H9 (cell line): ENCODE results near the gene ME3. TPM values are rescaled to one million over a fixed set of nuclear protein-coding genes. Genes with fewer than 3 reads are reported as not detected.

Experiments used
- DNase-seq: peaks from one replicate; pipeline ENCODE4 v3.0.0-alpha.2; 2017
- H2AFZ ChIP-seq: one replicate; pipeline ENCODE4 v1.6.1; 2013; ENCODE audit warnings: mild to moderate bottlenecking, low read length, control low read depth, moderate library complexity
- H2AK5ac ChIP-seq: 2 replicates; pipeline ENCODE4 v1.6.1; 2013; ENCODE audit warnings: low read length, control low read depth, mixed read lengths; ENCODE audit not compliant: insufficient read length
- H2BK120ac ChIP-seq: one replicate; pipeline ENCODE4 v1.6.1; 2013; ENCODE audit warnings: low read depth, mild to moderate bottlenecking, low read length, control low read depth, inconsistent platforms; ENCODE audit not compliant: poor library complexity, severe bottlenecking
- H2BK12ac ChIP-seq: 2 replicates; pipeline ENCODE4 v1.6.1; 2013; ENCODE audit warnings: low read length, control low read depth, mixed read lengths, low read depth; ENCODE audit not compliant: insufficient read length
- H2BK15ac ChIP-seq: 2 replicates; pipeline ENCODE4 v1.6.1; 2013; ENCODE audit warnings: low read depth, low read length, control low read depth
- H2BK20ac ChIP-seq: one replicate; pipeline ENCODE4 v1.6.1; 2013; ENCODE audit warnings: low read depth, mild to moderate bottlenecking, low read length, control low read depth, inconsistent platforms; ENCODE audit not compliant: poor library complexity, severe bottlenecking
- H2BK5ac ChIP-seq: 2 replicates; pipeline ENCODE4 v1.6.1; 2013; ENCODE audit warnings: low read length, control low read depth, mixed read lengths; ENCODE audit not compliant: insufficient read length
- H3K14ac ChIP-seq: 2 replicates; pipeline ENCODE4 v1.6.1; 2013; ENCODE audit warnings: low read length, control low read depth; ENCODE audit not compliant: insufficient read depth
- H3K18ac ChIP-seq: 2 replicates; pipeline ENCODE4 v1.6.1; 2013; ENCODE audit warnings: low read depth, mild to moderate bottlenecking, mixed read lengths, low read length, control low read depth; ENCODE audit not compliant: insufficient read length
- H3K23ac ChIP-seq: 2 replicates; pipeline ENCODE4 v1.6.1; 2013; ENCODE audit warnings: low read length, control low read depth, mixed read lengths, low read depth; ENCODE audit not compliant: insufficient read length
- H3K23me2 ChIP-seq: 2 replicates; pipeline ENCODE4 v1.6.1; 2013; ENCODE audit warnings: low read depth, mild to moderate bottlenecking, mixed read lengths, low read length, control low read depth; ENCODE audit not compliant: insufficient read length, poor library complexity, severe bottlenecking
- H3K27ac ChIP-seq: 2 replicates; pipeline ENCODE4 v1.5.1; 2013; ENCODE audit warnings: low read length, control low read depth, mixed read lengths, low read depth; ENCODE audit not compliant: insufficient read length
- H3K27me3 ChIP-seq: 2 replicates; pipeline ENCODE4 v1.6.1; 2013; ENCODE audit warnings: low read length, control low read depth, inconsistent platforms; ENCODE audit not compliant: insufficient read depth
- H3K4ac ChIP-seq: 2 replicates; pipeline ENCODE4 v1.6.1; 2013; ENCODE audit warnings: low read depth, mild to moderate bottlenecking, control low read depth, inconsistent platforms, low read length, moderate library complexity
- H3K4me1 ChIP-seq: 2 replicates; pipeline ENCODE4 v1.6.1; 2013; ENCODE audit warnings: low read length, control low read depth, inconsistent platforms; ENCODE audit not compliant: insufficient read depth
- H3K4me2 ChIP-seq: 2 replicates; pipeline ENCODE4 v1.6.1; 2013; ENCODE audit warnings: low read length, control low read depth, mixed read lengths; ENCODE audit not compliant: insufficient read length, insufficient read depth
- H3K56ac ChIP-seq: 2 replicates; pipeline ENCODE4 v1.6.1; 2013; ENCODE audit warnings: low read depth, mild to moderate bottlenecking, mixed read lengths, low read length, control low read depth; ENCODE audit not compliant: insufficient read length
- H3K79me1 ChIP-seq: 2 replicates; pipeline ENCODE4 v1.6.1; 2013; ENCODE audit warnings: low read depth, mild to moderate bottlenecking, moderate library complexity, low read length, control low read depth, inconsistent platforms; ENCODE audit not compliant: insufficient read depth, poor library complexity, severe bottlenecking
- H3K79me2 ChIP-seq: 2 replicates; pipeline ENCODE4 v1.6.1; 2013; ENCODE audit warnings: low read length, control low read depth, inconsistent platforms; ENCODE audit not compliant: insufficient read depth
- H3K9ac ChIP-seq: 2 replicates; pipeline ENCODE4 v1.6.1; 2013; ENCODE audit warnings: low read length, control low read depth, mixed read lengths; ENCODE audit not compliant: insufficient read length; ENCODE audit errors: extremely low read depth
- H3K9me3 ChIP-seq: one replicate; pipeline ENCODE4 v1.6.1; 2013; ENCODE audit warnings: low read depth, low read length, inconsistent platforms; ENCODE audit not compliant: control insufficient read depth
- H3T11ph ChIP-seq: one replicate; pipeline ENCODE4 v1.6.1; 2013; ENCODE audit warnings: mild to moderate bottlenecking, low read length, control low read depth, inconsistent platforms
- H4K20me1 ChIP-seq: one replicate; pipeline ENCODE4 v1.6.1; 2013; ENCODE audit not compliant: control insufficient read depth, insufficient read length, insufficient read depth
- H4K5ac ChIP-seq: 2 replicates; pipeline ENCODE4 v1.6.1; 2013; ENCODE audit warnings: low read depth, mild to moderate bottlenecking, mixed read lengths, low read length, control low read depth; ENCODE audit not compliant: insufficient read length
- H4K8ac ChIP-seq: replicated peaks from 2 replicates; pipeline ENCODE4 v1.6.1; 2013; ENCODE audit warnings: low read length, control low read depth, mixed read lengths, low read depth; ENCODE audit not compliant: insufficient read length
- H4K91ac ChIP-seq: 2 replicates; pipeline ENCODE4 v1.6.1; 2013; ENCODE audit warnings: low read depth, mild to moderate bottlenecking, moderate library complexity, mixed read lengths, low read length, control low read depth; ENCODE audit not compliant: insufficient read length
- H3K27ac Mint-ChIP-seq, 3 experiments: 2 replicates in 2 of 3; 3 replicates in 1 of 3; pipeline ENCODE4 v1.8.0; 2020 to 2021; ENCODE audit warnings: mixed read lengths in 3 of 3, mild to moderate bottlenecking in 1 of 3, moderate library complexity in 1 of 3
- H3K27me3 Mint-ChIP-seq: 2 replicates; pipeline ENCODE4 v1.8.0; 2021; ENCODE audit warnings: low read depth, mild to moderate bottlenecking, moderate library complexity, mixed read lengths
- H3K36me3 Mint-ChIP-seq, 3 experiments: 2 replicates in 2 of 3; 3 replicates in 1 of 3; pipeline ENCODE4 v1.8.0; 2020 to 2021; ENCODE audit warnings: low read depth in 3 of 3, mixed read lengths in 3 of 3; ENCODE audit not compliant: insufficient read depth in 1 of 3
- H3K4me1 Mint-ChIP-seq, 2 experiments: 2 replicates each; pipeline ENCODE4 v1.8.0; 2020; ENCODE audit warnings: mixed read lengths in 2 of 2
- H3K4me3 Mint-ChIP-seq, 2 experiments: 2 replicates in 1 of 2; 3 replicates in 1 of 2; pipeline ENCODE4 v1.8.0; 2020 to 2021; ENCODE audit warnings: mild to moderate bottlenecking in 2 of 2, mixed read lengths in 2 of 2, moderate library complexity in 1 of 2
- H3K9me3 Mint-ChIP-seq, 2 experiments: 2 replicates in 1 of 2; 3 replicates in 1 of 2; pipeline ENCODE4 v1.8.0; 2020; ENCODE audit warnings: mild to moderate bottlenecking in 2 of 2, mixed read lengths in 2 of 2, moderate library complexity in 1 of 2
- CTCF ChIP-seq: fragments of 200-600 bp; sonication (generic); conservative IDR thresholded peaks from 3 replicates; pipeline ENCODE4 v1.8.0; 2021; ENCODE audit warnings: antibody characterized with exemption, mild to moderate bottlenecking
- WGBS: extraction: QIAGEN DNeasy Blood & Tissue Kit; methylation state at CpG from one replicate; pipeline ENCODE4 v1.1.7; 2013; ENCODE audit warnings: missing lambda C conversion rate, low lambda C conversion rate, mixed read lengths; ENCODE audit not compliant: insufficient read length; ENCODE audit errors: extremely low coverage; 5-methylcytosine and 5-hydroxymethylcytosine counted together
- total RNA-seq: library from RNA; stranded (reverse); gene quantifications from 2 replicates; pipeline ENCODE4 v1.2.1, GENCODE V29; 2021

Gene ME3
- total RNA-seq, 1 experiment from 2014 or later, result 2.8 TPM

GRCh38 chr11:86509588-86509974, 162.8 kb downstream of the ME3 start:
- Histone ChIP-seq H3K14ac (no peak overlapping the region), H3K27me3 (no peaks in the 10 kb centered on the region), H3K4me1 (peaks cover 2% of the 10 kb centered on the region; the same call in 1 of the 2 replicates), H3K79me1 (no peaks in the 10 kb centered on the region), H2BK20ac (no peak overlapping the region), H3K79me2 (no peaks in the 10 kb centered on the region), H3K23me2 (no peaks in the 10 kb centered on the region), H4K91ac (no peak overlapping the region), H3K23ac (no peak overlapping the region), H2BK5ac (no peak overlapping the region), H4K8ac (no peak overlapping the region), H3K9me3 (peaks cover 17% of the 10 kb centered on the region), H2AK5ac (no peak overlapping the region), H3K9ac (no peak overlapping the region), H2BK12ac (no peak overlapping the region), H3K27ac (no peak overlapping the region), H4K5ac (no peak overlapping the region), H2AFZ (no peak overlapping the region), H3K56ac (no peak overlapping the region), H3K18ac (no peak overlapping the region), H3K4me2 (no peak overlapping the region), H3T11ph (no peak overlapping the region), H2BK120ac (no peak overlapping the region), H2BK15ac (no peak overlapping the region), H4K20me1 (no peaks in the 10 kb centered on the region), H3K4ac (no peak overlapping the region)
- H3K27me3 Mint-ChIP-seq, result no peaks in the 10 kb centered on the region
- TF ChIP-seq CTCF, result no peak
- no CpG with 5 or more reads among the region's 2 CpGs for WGBS
- DNase-seq, result no peak
- no peak overlapping the region for H3K4me3 Mint-ChIP-seq
- no peak overlapping the region for H3K27ac Mint-ChIP-seq
- H3K9me3 Mint-ChIP-seq, result no peaks in the 10 kb centered on the region
- H3K36me3 Mint-ChIP-seq, result no peaks in the 10 kb centered on the region
- peaks cover 0 to 3% of the 10 kb centered on the region in 2 experiments; a peak in 2 of 4 replicates for H3K4me1 Mint-ChIP-seq
